Measurements from ENCODE around the gene BICD2. TPM values are rescaled to one million over a fixed set of nuclear protein-coding genes. Genes with fewer than 3 reads are reported as not detected.

The BICD2 gene
- total RNA-seq, 4 donors from 2014 or later: 15.7 to 29.3 (median 19.7) TPM

GRCh38 chr9:92723801-92724323 lies 40.8 kb downstream of the BICD2 start:
- in situ Hi-C loops (cut with MboI; ENCODE audit: low pct_ligation_motif_present in 1 of 4, low pct_unique_long_range_greater_than_20kb in 1 of 4, low sequenced_read_pairs in 3 of 4): no loop called here

GRCh38 chr9:92723299-92723625 lies 41.4 kb downstream of the BICD2 start:
- in situ Hi-C loops (cut with MboI; ENCODE audit: low pct_ligation_motif_present in 1 of 4, low pct_unique_long_range_greater_than_20kb in 1 of 4, low sequenced_read_pairs in 3 of 4): no loop called here
- TF ChIP-seq, protein P1, sequence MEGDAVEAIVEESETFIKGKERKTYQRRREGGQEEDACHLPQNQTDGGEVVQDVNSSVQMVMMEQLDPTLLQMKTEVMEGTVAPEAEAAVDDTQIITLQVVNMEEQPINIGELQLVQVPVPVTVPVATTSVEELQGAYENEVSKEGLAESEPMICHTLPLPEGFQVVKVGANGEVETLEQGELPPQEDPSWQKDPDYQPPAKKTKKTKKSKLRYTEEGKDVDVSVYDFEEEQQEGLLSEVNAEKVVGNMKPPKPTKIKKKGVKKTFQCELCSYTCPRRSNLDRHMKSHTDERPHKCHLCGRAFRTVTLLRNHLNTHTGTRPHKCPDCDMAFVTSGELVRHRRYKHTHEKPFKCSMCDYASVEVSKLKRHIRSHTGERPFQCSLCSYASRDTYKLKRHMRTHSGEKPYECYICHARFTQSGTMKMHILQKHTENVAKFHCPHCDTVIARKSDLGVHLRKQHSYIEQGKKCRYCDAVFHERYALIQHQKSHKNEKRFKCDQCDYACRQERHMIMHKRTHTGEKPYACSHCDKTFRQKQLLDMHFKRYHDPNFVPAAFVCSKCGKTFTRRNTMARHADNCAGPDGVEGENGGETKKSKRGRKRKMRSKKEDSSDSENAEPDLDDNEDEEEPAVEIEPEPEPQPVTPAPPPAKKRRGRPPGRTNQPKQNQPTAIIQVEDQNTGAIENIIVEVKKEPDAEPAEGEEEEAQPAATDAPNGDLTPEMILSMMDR (IDR thresholded peaks at IDR 0.05): no peak
- Histone ChIP-seq H3K27ac (no peak overlapping the region), H3K4me1 (peaks cover 0 to 4% (median 0%) of the 10 kb centered on the region in 4 donors), H3K27me3 (no peaks in the 10 kb centered on the region), H3K36me3 (peaks cover 0 to 29% (median 13%) of the 10 kb centered on the region in 4 donors), H3K4me3 (no peak overlapping the region), H3K9me3 (no peaks in the 10 kb centered on the region)
- WGBS, 2 donors (ENCODE audit: low coverage in 1 of 2): 83% methylated on average over 3 of the region's 3 CpGs; no CpG with 5 or more reads in 1 of the 2 donors
- no peak for DNase-seq
- intact Hi-C loops (cut with DNase I; ENCODE audit: low total_unique reads): no loop called here

More at GRCh38 chr9:92723801-92724323, 40.8 kb downstream of the BICD2 start:
- intact Hi-C loops (cut with DNase I; ENCODE audit: low total_unique reads): no loop called here
- no peaks in the 10 kb centered on the region for H3K9me3 ChIP-seq
- no peaks in the 10 kb centered on the region for H3K27me3 ChIP-seq
- 63 to 82% methylated on average over 6 to 9 of the region's 9 CpGs for WGBS, 2 donors (ENCODE audit: low coverage in 1 of 2)
- H3K4me1 ChIP-seq: peaks cover 0 to 4% (median 0%) of the 10 kb centered on the region in 4 donors
- no peak overlapping the region for H3K4me3 ChIP-seq
- peaks cover 0 to 23% (median 10%) of the 10 kb centered on the region in 4 donors for H3K36me3 ChIP-seq
- no peak for DNase-seq
- TF ChIP-seq EP300 (IDR thresholded peaks at IDR 0.05; ENCODE audit: low read depth) (no peak), POLR2AphosphoS5 (IDR thresholded peaks at IDR 0.05) (no peak), POLR2A (IDR thresholded peaks at IDR 0.05) (no peak)
- TF ChIP-seq, protein P1 (IDR thresholded peaks at IDR 0.05): no peak
- H3K27ac ChIP-seq: no peak overlapping the region

- peaks cover 0 to 4% (median 0%) of the 10 kb centered on the region in 4 donors for H3K4me1 ChIP-seq
- in situ Hi-C loops (cut with MboI; ENCODE audit: low pct_ligation_motif_present in 1 of 4, low pct_unique_long_range_greater_than_20kb in 1 of 4, low sequenced_read_pairs in 3 of 4) (no loop called here), intact Hi-C loops (cut with DNase I; ENCODE audit: low total_unique reads) (no loop called here)
- H3K36me3 ChIP-seq: peaks cover 0 to 35% (median 14%) of the 10 kb centered on the region in 4 donors
- H3K27ac ChIP-seq: no peak overlapping the region
- H3K4me3 ChIP-seq: no peak overlapping the region
- DNase-seq: no peak
- 91% methylated on average over 16 of the region's 16 CpGs; no CpG with 5 or more reads in 1 of the 2 donors for WGBS, 2 donors (ENCODE audit: low coverage in 1 of 2)
- H3K9me3 ChIP-seq: no peaks in the 10 kb centered on the region
- H3K27me3 ChIP-seq: no peaks in the 10 kb centered on the region
- TF ChIP-seq POLR2AphosphoS5 (IDR thresholded peaks at IDR 0.05) (no peak), POLR2A (IDR thresholded peaks at IDR 0.05) (no peak), EP300 (IDR thresholded peaks at IDR 0.05; ENCODE audit: low read depth) (no peak)
- TF ChIP-seq, protein P1 (IDR thresholded peaks at IDR 0.05): no peak
These were observed 42.0 kb downstream of the BICD2 start for GRCh38 chr9:92722386-92723298.

DNA sequence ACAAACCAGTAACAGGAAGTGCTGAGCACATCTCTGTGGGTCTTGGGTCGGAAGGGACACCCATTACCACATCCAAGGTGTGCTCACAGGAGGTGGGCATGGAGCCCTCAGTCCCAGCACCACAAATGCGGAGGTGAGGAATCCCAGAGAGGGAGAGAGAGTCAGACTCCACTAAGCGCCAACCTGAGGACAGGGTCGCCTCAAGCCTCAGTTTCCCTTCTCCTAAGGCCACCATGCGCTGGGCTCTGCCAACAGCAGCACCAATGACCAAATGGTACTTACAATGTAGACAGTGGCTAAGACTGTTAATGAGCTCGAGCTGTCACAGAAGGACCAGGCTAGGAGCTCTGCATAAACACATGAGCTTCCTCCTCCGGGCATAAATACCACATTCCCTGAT lies 43.1 kb downstream of the BICD2 start:
- Histone ChIP-seq H3K4me3 (no peak overlapping the region), H3K36me3 (peaks cover 0 to 37% (median 14%) of the 10 kb centered on the region in 4 donors), H3K27ac (no peak overlapping the region), H3K27me3 (no peaks in the 10 kb centered on the region), H3K4me1 (peaks cover 0 to 3% (median under 1%) of the 10 kb centered on the region in 4 donors), H3K9me3 (no peaks in the 10 kb centered on the region)
- DNase-seq: no peak
- WGBS, 2 donors (ENCODE audit: low coverage in 1 of 2): 80 to 81% methylated on average over 1 to 7 of the region's 7 CpGs
- intact Hi-C loops (cut with DNase I; ENCODE audit: low total_unique reads) (no loop called here), in situ Hi-C loops (cut with MboI; ENCODE audit: low pct_ligation_motif_present in 1 of 4, low pct_unique_long_range_greater_than_20kb in 1 of 4, low sequenced_read_pairs in 3 of 4) (no loop called here)
- no peak for TF ChIP-seq EP300 (IDR thresholded peaks at IDR 0.05; ENCODE audit: low read depth)
- TF ChIP-seq, protein P1 (IDR thresholded peaks at IDR 0.05): no peak
- no peak for TF ChIP-seq POLR2A (IDR thresholded peaks at IDR 0.05)
- TF ChIP-seq POLR2AphosphoS5 (IDR thresholded peaks at IDR 0.05): no peak
